Transverse colon (tissue), 4 donors: ENCODE results near the gene IL11RA. TPM values are rescaled to one million over a fixed set of nuclear protein-coding genes. Genes with fewer than 3 reads are reported as not detected.

Experiments
- DNase-seq: peaks from one replicate; pipeline ENCODE4 v3.0.0-alpha.2; 2019
- H3K27ac ChIP-seq, 4 donors: fragments of 200-600 bp; sonication (generic); 2 replicates each; pipeline ENCODE4 v1.5.1; 2016 to 2018; ENCODE audit warnings: inconsistent platforms in 4 of 4
- H3K27me3 ChIP-seq: fragments of 200-600 bp; sonication (generic); 2 replicates; pipeline ENCODE4 v1.5.1; 2017; ENCODE audit warnings: inconsistent platforms
- H3K36me3 ChIP-seq, 4 donors: fragments of 200-600 bp; sonication (generic); 2 replicates each; pipeline ENCODE4 v1.5.1; 2017 to 2019; ENCODE audit warnings: inconsistent platforms in 4 of 4
- H3K4me1 ChIP-seq, 4 donors: fragments of 200-600 bp; sonication (generic); 2 replicates each; pipeline ENCODE4 v1.5.1; 2017 to 2020; ENCODE audit warnings: inconsistent platforms in 4 of 4
- H3K4me3 ChIP-seq, 4 donors: fragments of 200-600 bp; sonication (generic); 1 replicate in 1 of 4; 2 replicates in 3 of 4; pipeline versions ENCODE4 v1.5.1 to v1.6.1; 2017 to 2019; ENCODE audit warnings: inconsistent platforms in 4 of 4
- H3K9me3 ChIP-seq, 2 donors: fragments of 200-600 bp; sonication (generic); 2 replicates each; pipeline ENCODE4 v1.5.1; 2017 to 2019; ENCODE audit warnings: inconsistent platforms in 2 of 2
- EP300 ChIP-seq: sonication (generic); formaldehyde crosslinking; IDR thresholded peaks from one replicate; pipeline ENCODE4 v1.6.1; 2017; ENCODE audit warnings: antibody characterized with exemption, low read depth
- POLR2A ChIP-seq: fragments of 450-650 bp; IDR thresholded peaks from one replicate; pipeline ENCODE4 v1.6.1; 2016; ENCODE audit warnings: antibody characterized with exemption, mild to moderate bottlenecking, moderate library complexity
- POLR2AphosphoS5 ChIP-seq, 3 donors: sonication (generic); formaldehyde crosslinking; IDR thresholded peaks; one replicate each; pipeline ENCODE4 v1.6.1; 2016; ENCODE audit warnings: antibody characterized with exemption in 3 of 3
- WGBS, 2 donors: methylation state at CpG; one replicate each; pipeline ENCODE4 v1.1.5; 2018; ENCODE audit warnings: low coverage in 1 of 2; 5-methylcytosine and 5-hydroxymethylcytosine counted together
- in situ Hi-C, 4 donors: fragments of 200-750 bp; cut with MboI; loops; one replicate each; pipeline versions ENCODE4 v1.15.0 to v1.15.1; 2017; ENCODE audit warnings: low sequenced_read_pairs in 3 of 4, low pct_ligation_motif_present in 1 of 4, low pct_unique_long_range_greater_than_20kb in 1 of 4
- intact Hi-C: fragments of 100-400 bp; cut with DNase I; formaldehyde crosslinking; loops from one replicate; pipeline ENCODE4 v1.15.1; 2023; ENCODE audit warnings: low total_unique reads
- total RNA-seq, 4 donors: library from RNA; depleted of rRNA; stranded (reverse); fragments of >200 nt; gene quantifications; one replicate each; pipeline ENCODE4 v1.1.0, GENCODE V29; 2016
- TF ChIP-seq, protein P1 (sequence below), 5 experiments: fragments of 200-600 bp in 3 of 5; fragments of 450-650 bp in 2 of 5; sonication (generic) in 3 of 5; IDR thresholded peaks; 1 replicate in 2 of 5; 2 replicates in 3 of 5; pipeline ENCODE4 v1.5.1; 2016 to 2017; ENCODE audit warnings: antibody characterized with exemption in 5 of 5, inconsistent platforms in 3 of 5, mild to moderate bottlenecking in 2 of 5, moderate library complexity in 1 of 5

Gene IL11RA
- total RNA-seq, 4 donors from 2014 or later, result 27.0 to 94.6 (median 47.5) TPM

DNA sequence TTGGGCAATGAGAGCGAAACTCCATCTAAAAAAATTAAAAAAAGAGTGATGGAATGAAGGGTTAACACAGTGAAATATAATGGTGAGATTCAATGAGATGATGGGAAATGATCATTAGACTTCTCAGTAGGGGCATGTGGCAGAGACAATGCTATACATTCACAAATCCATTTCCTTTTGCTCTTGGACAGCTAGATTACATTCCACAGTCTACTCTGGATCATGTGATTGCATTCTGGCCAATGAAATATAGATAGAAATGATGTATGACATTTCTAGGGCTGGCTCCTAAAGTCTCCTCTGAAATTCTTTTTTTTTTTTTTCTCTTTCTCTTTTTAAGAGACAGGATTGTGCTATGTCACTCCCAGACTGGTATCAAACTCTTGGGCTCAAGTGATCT lies 9.3 kb upstream of the IL11RA start:
- Histone ChIP-seq H3K4me1 (peaks cover 11 to 21% (median 17%) of the 10 kb centered on the region in 4 donors), H3K36me3 (no peaks in the 10 kb centered on the region), H3K27ac (no peak overlapping the region), H3K9me3 (no peaks in the 10 kb centered on the region), H3K4me3 (no peak overlapping the region), H3K27me3 (no peaks in the 10 kb centered on the region)
- 93 to 100% methylated on average over 1 of the region's 1 CpG for WGBS, 2 donors
- in situ Hi-C loops, result no loop called here
- TF ChIP-seq, protein P1, sequence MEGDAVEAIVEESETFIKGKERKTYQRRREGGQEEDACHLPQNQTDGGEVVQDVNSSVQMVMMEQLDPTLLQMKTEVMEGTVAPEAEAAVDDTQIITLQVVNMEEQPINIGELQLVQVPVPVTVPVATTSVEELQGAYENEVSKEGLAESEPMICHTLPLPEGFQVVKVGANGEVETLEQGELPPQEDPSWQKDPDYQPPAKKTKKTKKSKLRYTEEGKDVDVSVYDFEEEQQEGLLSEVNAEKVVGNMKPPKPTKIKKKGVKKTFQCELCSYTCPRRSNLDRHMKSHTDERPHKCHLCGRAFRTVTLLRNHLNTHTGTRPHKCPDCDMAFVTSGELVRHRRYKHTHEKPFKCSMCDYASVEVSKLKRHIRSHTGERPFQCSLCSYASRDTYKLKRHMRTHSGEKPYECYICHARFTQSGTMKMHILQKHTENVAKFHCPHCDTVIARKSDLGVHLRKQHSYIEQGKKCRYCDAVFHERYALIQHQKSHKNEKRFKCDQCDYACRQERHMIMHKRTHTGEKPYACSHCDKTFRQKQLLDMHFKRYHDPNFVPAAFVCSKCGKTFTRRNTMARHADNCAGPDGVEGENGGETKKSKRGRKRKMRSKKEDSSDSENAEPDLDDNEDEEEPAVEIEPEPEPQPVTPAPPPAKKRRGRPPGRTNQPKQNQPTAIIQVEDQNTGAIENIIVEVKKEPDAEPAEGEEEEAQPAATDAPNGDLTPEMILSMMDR (IDR thresholded peaks at IDR 0.05), result no peak
- no peak for DNase-seq
- intact Hi-C loops, result no loop called here

DNA sequence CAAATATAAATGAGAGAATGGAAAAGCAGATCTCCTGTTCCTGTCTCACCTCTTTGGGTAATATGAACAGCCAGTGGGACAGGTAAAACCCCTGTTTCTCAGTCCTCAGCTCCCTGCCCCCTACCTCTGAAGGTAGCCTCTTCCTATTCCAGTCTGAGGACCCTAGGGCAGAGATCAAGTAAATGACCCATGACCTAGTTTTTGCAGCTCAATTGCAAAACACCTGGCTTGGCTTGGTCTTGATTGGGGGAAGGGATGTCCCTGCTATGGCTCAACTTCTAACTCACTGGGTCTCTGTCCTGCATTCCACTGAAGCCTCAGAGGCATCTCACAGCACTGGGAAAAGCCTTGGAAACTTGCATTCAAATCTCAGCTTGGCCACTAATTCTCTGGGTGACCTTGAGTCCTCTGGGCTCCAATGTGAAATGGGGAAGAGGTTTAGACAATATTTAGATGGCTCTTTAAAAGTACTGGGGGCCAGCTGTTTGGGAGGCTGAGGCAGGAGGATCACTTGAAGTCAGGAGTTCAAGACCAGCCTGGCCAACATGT lies 7.1 kb upstream of the IL11RA start:
- DNase-seq, result no peak
- Histone ChIP-seq H3K36me3 (peaks cover 0 to 14% (median 4%) of the 10 kb centered on the region in 4 donors), H3K4me3 (no peak overlapping the region), H3K27me3 (no peaks in the 10 kb centered on the region), H3K27ac (no peak overlapping the region), H3K9me3 (no peaks in the 10 kb centered on the region), H3K4me1 (peaks cover 12 to 20% (median 19%) of the 10 kb centered on the region in 4 donors)
- intact Hi-C loops (no loop called here), in situ Hi-C loops (no loop called here)
- no peak for TF ChIP-seq POLR2A
- TF ChIP-seq, protein P1 (IDR thresholded peaks at IDR 0.05), result no peak
- no peak for TF ChIP-seq POLR2AphosphoS5 (IDR thresholded peaks at IDR 0.05)
- no peak for TF ChIP-seq EP300

DNA sequence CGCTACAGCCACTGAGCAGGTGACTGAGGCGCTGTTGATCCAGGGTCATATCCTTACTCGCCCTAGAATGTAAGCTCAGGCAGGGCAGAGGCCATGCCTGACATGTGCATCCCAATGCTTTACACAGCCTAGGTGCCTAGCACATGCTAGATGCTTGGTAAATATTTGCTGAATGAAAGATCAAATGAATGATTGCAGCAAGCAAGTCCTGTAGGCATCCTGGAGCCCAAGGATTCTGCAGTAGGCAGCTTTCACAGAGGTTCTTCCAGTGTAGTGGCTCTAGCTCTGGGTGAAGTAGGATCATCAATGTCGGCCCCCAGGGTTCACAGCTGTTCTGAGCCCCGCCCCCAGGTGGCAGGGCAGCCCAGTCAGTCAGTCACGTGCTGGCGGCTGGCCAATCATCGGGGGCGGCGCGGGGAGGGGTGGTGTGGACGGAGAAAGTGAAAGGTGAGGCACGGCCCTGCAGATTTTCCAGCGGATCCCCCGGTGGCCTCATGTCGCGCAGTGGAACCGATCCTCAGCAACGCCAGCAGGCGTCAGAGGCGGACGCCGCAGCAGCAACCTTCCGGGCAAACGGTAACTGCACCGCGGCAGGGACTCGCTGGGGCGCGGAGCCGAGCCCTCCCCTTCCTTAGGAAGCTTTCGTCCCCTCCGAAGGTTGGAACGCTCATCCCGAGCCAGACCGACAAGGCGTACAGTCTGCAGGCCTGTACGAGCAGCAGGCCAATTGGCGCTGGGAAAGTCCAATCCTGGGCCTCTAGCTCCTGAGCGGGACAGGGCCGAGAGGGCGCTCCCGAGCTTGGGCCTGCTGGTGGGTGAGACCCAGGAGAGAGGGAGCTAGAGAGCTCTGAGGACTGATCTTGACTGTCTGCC lies 5.5 kb upstream of the IL11RA start, which contains the start of gene GALT:
Gene GALT, plus strand, starts transcription at position 465 of the 873 bp plus-strand sequence. Its CDS starts 30 bp downstream, at position 495.
- Histone ChIP-seq H3K27me3 (no peaks in the 10 kb centered on the region), H3K4me3 (peak within 1 kb of the TSS; percentile 49 to 67 (median 59)), H3K9me3 (no peaks in the 10 kb centered on the region), H3K27ac (peak within 1 kb of the TSS; percentile 84 to 96 (median 91)), H3K36me3 (peaks cover 0 to 14% (median 4%) of the 10 kb centered on the region in 4 donors), H3K4me1 (peaks cover 18 to 27% (median 22%) of the 10 kb centered on the region in 4 donors)
- TF ChIP-seq, protein P1 (IDR thresholded peaks at IDR 0.05), result peak; percentile 26 to 76 (median 36)
- TF ChIP-seq POLR2AphosphoS5 (IDR thresholded peaks at IDR 0.05), result peak; percentile 63 to 78 (median 65)
- no peak for TF ChIP-seq EP300
- TF ChIP-seq POLR2A, result peak; percentile 74
- DNase-seq, result peak; percentile 98
- 6 to 60% methylated on average over 1 to 42 of the region's 43 CpGs for WGBS, 2 donors
- in situ Hi-C loops, result no loop called here
- intact Hi-C loops, result no loop called here

DNA sequence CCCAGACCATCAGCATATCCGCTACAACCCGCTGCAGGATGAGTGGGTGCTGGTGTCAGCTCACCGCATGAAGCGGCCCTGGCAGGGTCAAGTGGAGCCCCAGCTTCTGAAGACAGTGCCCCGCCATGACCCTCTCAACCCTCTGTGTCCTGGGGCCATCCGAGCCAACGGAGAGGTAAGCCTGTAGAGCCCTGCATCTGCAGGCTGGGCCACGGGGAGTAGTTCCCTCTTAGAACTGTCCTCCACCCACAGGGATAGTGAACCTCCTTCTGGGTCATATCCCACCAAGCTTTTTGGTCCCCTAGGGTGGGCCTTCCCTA lies 4.9 kb upstream of the IL11RA start:
- intact Hi-C loops, result no loop called here
- H3K27me3 ChIP-seq, result no peaks in the 10 kb centered on the region
- TF ChIP-seq, protein P1 (IDR thresholded peaks at IDR 0.05), result no peak
- TF ChIP-seq EP300 (no peak), POLR2AphosphoS5 (IDR thresholded peaks at IDR 0.05) (no peak)
- in situ Hi-C loops, result no loop called here
- H3K4me1 ChIP-seq, result peaks cover 18 to 32% (median 27%) of the 10 kb centered on the region in 4 donors
- H3K9me3 ChIP-seq, result no peaks in the 10 kb centered on the region
- 4% methylated on average over 4 of the region's 8 CpGs; no CpG with 5 or more reads in 1 of the 2 donors for WGBS, 2 donors
- H3K4me3 ChIP-seq, result peak overlapping the region; percentile 49 to 67 (median 59)
- DNase-seq, result no peak
- H3K27ac ChIP-seq, result peak overlapping the region; percentile 84 to 96 (median 91)
- peaks cover 0 to 14% (median 4%) of the 10 kb centered on the region in 4 donors for H3K36me3 ChIP-seq
